Stimulated activated CD8-positive, alpha-beta memory T cell treated with anti-CD3 and anti-CD28 coated beads, Interleukin-2, amount 100 ng/mL, for 1 hour (primary cell): ENCODE measurements around the gene SGMS1.
"Not testable (repeated sequence)": the region's sequence is repeated elsewhere in the genome, so short reads cannot be mapped to it uniquely, and the experiment has no call there.

Experiments used
- DNase-seq, 2 donors: peaks; one replicate each; pipeline ENCODE4 v3.0.0-alpha.2; 2020; ENCODE audit warnings: low read depth in 2 of 2

The SGMS1 gene

GRCh38 chr10:50582046-50582445, 41.7 kb downstream of the SGMS1 start:
- DNase-seq, result no peak

GRCh38 chr10:50580262-50580891, 43.4 kb downstream of the SGMS1 start:
- no peak for DNase-seq

GRCh38 chr10:50579491-50580261, 44.1 kb downstream of the SGMS1 start:
- no peak for DNase-seq

GRCh38 chr10:50578949-50579348, 44.8 kb downstream of the SGMS1 start:
- DNase-seq, result no peak

GRCh38 chr10:50577681-50578350, 45.9 kb downstream of the SGMS1 start:
- no peak for DNase-seq

GRCh38 chr10:50577010-50577409, 46.7 kb downstream of the SGMS1 start:
- no peak for DNase-seq

GRCh38 chr10:50576245-50576815, 47.4 kb downstream of the SGMS1 start:
- DNase-seq, result no peak

- no peak for DNase-seq
These were observed 48.1 kb downstream of the SGMS1 start for GRCh38 chr10:50575477-50576244.

GRCh38 chr10:50574931-50575330, 48.8 kb downstream of the SGMS1 start:
- no peak for DNase-seq

GRCh38 chr10:50574305-50574704, 49.5 kb downstream of the SGMS1 start:
- no peak for DNase-seq

GRCh38 chr10:50572017-50572491, 51.7 kb downstream of the SGMS1 start:
- no peak for DNase-seq

- DNase-seq, result not testable (repeated sequence)
These were observed 55.0 kb downstream of the SGMS1 start for GRCh38 chr10:50568750-50569149.

- DNase-seq, result no peak
These were observed 56.4 kb downstream of the SGMS1 start for GRCh38 chr10:50567384-50567783.

- DNase-seq, result no peak
These were observed 57.6 kb downstream of the SGMS1 start for GRCh38 chr10:50566150-50566549.

- DNase-seq, result no peak
These were observed 58.3 kb downstream of the SGMS1 start for GRCh38 chr10:50565301-50566083.

GRCh38 chr10:50563906-50564305, 59.9 kb downstream of the SGMS1 start:
- no peak for DNase-seq

GRCh38 chr10:50561816-50562215, 61.9 kb downstream of the SGMS1 start:
- no peak for DNase-seq

- DNase-seq, result no peak
These were observed 62.5 kb downstream of the SGMS1 start for GRCh38 chr10:50561266-50561665.

- no peak for DNase-seq
These were observed 63.4 kb downstream of the SGMS1 start for GRCh38 chr10:50560370-50560769.

- no peak for DNase-seq
These were observed 65.4 kb downstream of the SGMS1 start for GRCh38 chr10:50558371-50558770.
